Neuronal stem cell (in vitro differentiated cells): ENCODE measurements around the gene DCC.

Experiments
- DNase-seq: peaks from one replicate; pipeline ENCODE4 v3.0.0-alpha.2; 2013; ENCODE audit warnings: low spot score
- H2AFZ ChIP-seq: one replicate; pipeline ENCODE4 v1.6.1; 2013; ENCODE audit warnings: mild to moderate bottlenecking, low read length, inconsistent platforms
- H2AK5ac ChIP-seq: 2 replicates; pipeline ENCODE4 v1.6.1; 2013; ENCODE audit warnings: low read depth, mild to moderate bottlenecking, inconsistent platforms, low read length, moderate library complexity, mixed read lengths
- H2BK120ac ChIP-seq: 2 replicates; pipeline ENCODE4 v1.6.1; 2013; ENCODE audit warnings: low read depth, mild to moderate bottlenecking, inconsistent platforms, low read length, moderate library complexity, mixed read lengths
- H2BK12ac ChIP-seq: one replicate; pipeline ENCODE4 v1.6.1; 2013; ENCODE audit warnings: low read length, inconsistent platforms
- H2BK15ac ChIP-seq: 2 replicates; pipeline ENCODE4 v1.6.1; 2013; ENCODE audit warnings: mild to moderate bottlenecking, low read length, inconsistent platforms, mixed read lengths
- H2BK5ac ChIP-seq: one replicate; pipeline ENCODE4 v1.6.1; 2013; ENCODE audit warnings: inconsistent platforms, mild to moderate bottlenecking, low read length, moderate library complexity
- H3K14ac ChIP-seq: one replicate; pipeline ENCODE4 v1.6.1; 2013; ENCODE audit warnings: low read length, inconsistent platforms
- H3K18ac ChIP-seq: 2 replicates; pipeline ENCODE4 v1.6.1; 2013; ENCODE audit warnings: low read length, inconsistent platforms
- H3K23ac ChIP-seq: 2 replicates; pipeline ENCODE4 v1.6.1; 2013; ENCODE audit warnings: low read depth, mild to moderate bottlenecking, mixed read lengths, low read length, inconsistent platforms; ENCODE audit not compliant: poor library complexity
- H3K27ac ChIP-seq: replicated peaks from 3 replicates; pipeline ENCODE4 v1.5.1; 2013; ENCODE audit warnings: low read length, inconsistent platforms
- H3K27me3 ChIP-seq, 3 experiments: 2 replicates each; pipeline ENCODE4 v1.6.1; 2013; ENCODE audit warnings: low read length in 3 of 3, mild to moderate bottlenecking in 2 of 3, inconsistent platforms in 1 of 3, low read depth in 1 of 3, mixed read lengths in 1 of 3, moderate library complexity in 1 of 3; ENCODE audit not compliant: control insufficient read depth in 3 of 3, insufficient read depth in 3 of 3
- H3K36me3 ChIP-seq, 2 donors: replicated peaks in 1 of 2; 2 replicates each; pipeline ENCODE4 v1.6.1; 2013; ENCODE audit warnings: low read length in 2 of 2; ENCODE audit not compliant: control insufficient read depth in 2 of 2, insufficient read depth in 2 of 2
- H3K4ac ChIP-seq: 2 replicates; pipeline ENCODE4 v1.6.1; 2013; ENCODE audit warnings: inconsistent platforms, mild to moderate bottlenecking, low read length, moderate library complexity
- H3K4me1 ChIP-seq, 2 donors: 1 replicate in 1 of 2; 2 replicates in 1 of 2; pipeline ENCODE4 v1.6.1; 2013; ENCODE audit warnings: low read length in 2 of 2, low read depth in 1 of 2; ENCODE audit not compliant: control insufficient read depth in 2 of 2, insufficient read depth in 1 of 2
- H3K4me2 ChIP-seq: one replicate; pipeline ENCODE4 v1.6.1; 2013; ENCODE audit warnings: mild to moderate bottlenecking, low read length, inconsistent platforms; ENCODE audit not compliant: insufficient read depth, poor library complexity, severe bottlenecking
- H3K4me3 ChIP-seq, 2 donors: 2 replicates each; pipeline ENCODE4 v1.5.1; 2013; ENCODE audit warnings: low read length in 2 of 2, mild to moderate bottlenecking in 2 of 2, inconsistent platforms in 1 of 2, moderate library complexity in 1 of 2
- H3K79me1 ChIP-seq: one replicate; pipeline ENCODE4 v1.6.1; 2013; ENCODE audit warnings: low read depth, mild to moderate bottlenecking, inconsistent platforms, low read length, moderate library complexity
- H3K9ac ChIP-seq: one replicate; pipeline ENCODE4 v1.6.1; 2013; ENCODE audit warnings: mild to moderate bottlenecking, low read depth, low read length, inconsistent platforms; ENCODE audit not compliant: poor library complexity
- H3K9me3 ChIP-seq, 2 donors: replicated peaks in 1 of 2; 2 replicates each; pipeline versions ENCODE3 to v1.6.1; 2013; ENCODE audit warnings: low read length in 2 of 2, mild to moderate bottlenecking in 2 of 2, inconsistent platforms in 1 of 2, low read depth in 1 of 2, mixed read lengths in 1 of 2, moderate library complexity in 1 of 2; ENCODE audit not compliant: control insufficient read depth in 2 of 2, insufficient read depth in 1 of 2
- H4K8ac ChIP-seq: one replicate; pipeline ENCODE4 v1.6.1; 2013; ENCODE audit warnings: low read depth, mild to moderate bottlenecking, inconsistent platforms, low read length, moderate library complexity
- H4K91ac ChIP-seq: one replicate; pipeline ENCODE4 v1.6.1; 2013; ENCODE audit warnings: low read length, low read depth, mild to moderate bottlenecking, inconsistent platforms; ENCODE audit not compliant: poor library complexity
- WGBS, 2 donors: extraction: QIAGEN DNeasy Blood & Tissue Kit; methylation state at CpG; one replicate each; pipeline ENCODE4 v1.1.7; 2013; ENCODE audit warnings: missing lambda C conversion rate in 2 of 2, mixed read lengths in 1 of 2; ENCODE audit not compliant: insufficient read length in 2 of 2, insufficient replicate concordance in 1 of 2; ENCODE audit errors: extremely low coverage in 2 of 2; 5-methylcytosine and 5-hydroxymethylcytosine counted together

DCC gene

GRCh38 chr18:52553441-52553840, 213.4 kb downstream of the DCC start:
- Histone ChIP-seq H2BK5ac (no peak overlapping the region), H3K27ac (no peak overlapping the region), H3K4me2 (no peak overlapping the region), H3K4ac (no peak overlapping the region), H3K4me3 (no peak overlapping the region), H4K8ac (no peak overlapping the region), H3K27me3 (no peaks in the 10 kb centered on the region), H3K9ac (no peak overlapping the region), H3K18ac (no peak overlapping the region), H3K14ac (no peak overlapping the region), H3K9me3 (no peaks in the 10 kb centered on the region), H2BK120ac (no peak overlapping the region), H4K91ac (no peak overlapping the region), H2AK5ac (no peak overlapping the region), H2BK15ac (no peak overlapping the region), H3K36me3 (no peaks in the 10 kb centered on the region), H3K23ac (no peak overlapping the region), H2AFZ (no peak overlapping the region), H3K79me1 (no peaks in the 10 kb centered on the region), H3K4me1 (no peaks in the 10 kb centered on the region), H2BK12ac (no peak overlapping the region)
- no peak for DNase-seq
- no CpG with 5 or more reads among the region's 1 CpG for WGBS, 2 donors

GRCh38 chr18:52554180-52554579, 214.2 kb downstream of the DCC start:
- H2BK15ac ChIP-seq = no peak overlapping the region

GRCh38 chr18:52567360-52567759, 227.4 kb downstream of the DCC start:
- no CpG with 5 or more reads among the region's 4 CpGs for WGBS, 2 donors
- Histone ChIP-seq H2BK15ac (no peak overlapping the region), H3K9ac (no peak overlapping the region), H3K27ac (no peak overlapping the region), H3K14ac (no peak overlapping the region), H2AK5ac (no peak overlapping the region), H3K27me3 (no peaks in the 10 kb centered on the region), H2AFZ (no peak overlapping the region), H3K9me3 (no peaks in the 10 kb centered on the region), H2BK5ac (no peak overlapping the region), H3K18ac (no peak overlapping the region), H3K4me1 (peaks cover 0 to 2% of the 10 kb centered on the region in 2 donors), H4K91ac (no peak overlapping the region), H2BK120ac (no peak overlapping the region), H3K36me3 (no peaks in the 10 kb centered on the region), H3K23ac (no peak overlapping the region), H4K8ac (no peak overlapping the region), H3K79me1 (no peaks in the 10 kb centered on the region), H2BK12ac (no peak overlapping the region), H3K4me3 (no peak overlapping the region), H3K4me2 (no peak overlapping the region), H3K4ac (no peak overlapping the region)
- DNase-seq = no peak

More at GRCh38 chr18:52554180-52554579, 214.2 kb downstream of the DCC start:
- no peak overlapping the region for H2BK12ac ChIP-seq
- no peak overlapping the region for H2BK5ac ChIP-seq
- no peak overlapping the region for H3K18ac ChIP-seq
- no CpG with 5 or more reads among the region's 1 CpG for WGBS, 2 donors
- no peaks in the 10 kb centered on the region for H3K36me3 ChIP-seq
- no peaks in the 10 kb centered on the region for H3K4me1 ChIP-seq
- no peak overlapping the region for H2AK5ac ChIP-seq
- H3K27me3 ChIP-seq = no peaks in the 10 kb centered on the region
- H2BK120ac ChIP-seq = no peak overlapping the region
- no peak overlapping the region for H4K8ac ChIP-seq
- H4K91ac ChIP-seq = no peak overlapping the region
- H2AFZ ChIP-seq = no peak overlapping the region
- no peak overlapping the region for H3K27ac ChIP-seq
- DNase-seq = no peak
- H3K79me1 ChIP-seq = no peaks in the 10 kb centered on the region
- H3K14ac ChIP-seq = no peak overlapping the region
- no peak overlapping the region for H3K4me3 ChIP-seq
- H3K4me2 ChIP-seq = no peak overlapping the region
- no peak overlapping the region for H3K23ac ChIP-seq
- H3K9me3 ChIP-seq = no peaks in the 10 kb centered on the region
- H3K9ac ChIP-seq = no peak overlapping the region
- no peak overlapping the region for H3K4ac ChIP-seq

GRCh38 chr18:52569492-52569891, 229.5 kb downstream of the DCC start:
- Histone ChIP-seq H2BK5ac (no peak overlapping the region), H2AK5ac (no peak overlapping the region), H3K23ac (no peak overlapping the region), H2BK15ac (no peak overlapping the region), H3K4me1 (peaks cover 0 to 2% of the 10 kb centered on the region in 2 donors), H3K14ac (no peak overlapping the region), H3K36me3 (no peaks in the 10 kb centered on the region), H3K4me3 (no peak overlapping the region), H3K18ac (no peak overlapping the region), H4K8ac (no peak overlapping the region), H3K9ac (no peak overlapping the region), H3K27me3 (no peaks in the 10 kb centered on the region), H3K27ac (no peak overlapping the region), H3K4me2 (no peak overlapping the region), H3K9me3 (no peaks in the 10 kb centered on the region), H2BK120ac (no peak overlapping the region), H3K79me1 (no peaks in the 10 kb centered on the region), H3K4ac (no peak overlapping the region), H4K91ac (no peak overlapping the region), H2AFZ (no peak overlapping the region), H2BK12ac (no peak overlapping the region)
- WGBS, 2 donors = no CpG with 5 or more reads among the region's 1 CpG
- no peak for DNase-seq
